GM06990 (cell line): ENCODE results near the gene CLEC20A.

ENCODE experiments used
- DNase-seq: peaks from one replicate; pipeline ENCODE4 v3.0.0-alpha.2; 2011; ENCODE audit not compliant: insufficient read length; ENCODE audit errors: extremely low read depth
- H3K27me3 ChIP-seq: replicated peaks from 2 replicates; pipeline ENCODE4 v1.6.0; 2011; ENCODE audit warnings: low read length; ENCODE audit not compliant: control insufficient read depth, insufficient read depth
- H3K36me3 ChIP-seq: 2 replicates; pipeline ENCODE4 v1.5.1; 2011; ENCODE audit warnings: low read length; ENCODE audit not compliant: control insufficient read depth, insufficient read depth
- H3K4me3 ChIP-seq: replicated peaks from 2 replicates; pipeline ENCODE4 v1.5.1; 2011; ENCODE audit warnings: low read depth, mild to moderate bottlenecking, control low read depth, low read length
- CTCF ChIP-seq: IDR thresholded peaks from 2 replicates; pipeline ENCODE4 v1.5.1; 2011; ENCODE audit warnings: low read length, control low read depth, mild to moderate bottlenecking, inconsistent platforms; ENCODE audit not compliant: insufficient read depth, poor library complexity, severe bottlenecking

Gene CLEC20A

DNA sequence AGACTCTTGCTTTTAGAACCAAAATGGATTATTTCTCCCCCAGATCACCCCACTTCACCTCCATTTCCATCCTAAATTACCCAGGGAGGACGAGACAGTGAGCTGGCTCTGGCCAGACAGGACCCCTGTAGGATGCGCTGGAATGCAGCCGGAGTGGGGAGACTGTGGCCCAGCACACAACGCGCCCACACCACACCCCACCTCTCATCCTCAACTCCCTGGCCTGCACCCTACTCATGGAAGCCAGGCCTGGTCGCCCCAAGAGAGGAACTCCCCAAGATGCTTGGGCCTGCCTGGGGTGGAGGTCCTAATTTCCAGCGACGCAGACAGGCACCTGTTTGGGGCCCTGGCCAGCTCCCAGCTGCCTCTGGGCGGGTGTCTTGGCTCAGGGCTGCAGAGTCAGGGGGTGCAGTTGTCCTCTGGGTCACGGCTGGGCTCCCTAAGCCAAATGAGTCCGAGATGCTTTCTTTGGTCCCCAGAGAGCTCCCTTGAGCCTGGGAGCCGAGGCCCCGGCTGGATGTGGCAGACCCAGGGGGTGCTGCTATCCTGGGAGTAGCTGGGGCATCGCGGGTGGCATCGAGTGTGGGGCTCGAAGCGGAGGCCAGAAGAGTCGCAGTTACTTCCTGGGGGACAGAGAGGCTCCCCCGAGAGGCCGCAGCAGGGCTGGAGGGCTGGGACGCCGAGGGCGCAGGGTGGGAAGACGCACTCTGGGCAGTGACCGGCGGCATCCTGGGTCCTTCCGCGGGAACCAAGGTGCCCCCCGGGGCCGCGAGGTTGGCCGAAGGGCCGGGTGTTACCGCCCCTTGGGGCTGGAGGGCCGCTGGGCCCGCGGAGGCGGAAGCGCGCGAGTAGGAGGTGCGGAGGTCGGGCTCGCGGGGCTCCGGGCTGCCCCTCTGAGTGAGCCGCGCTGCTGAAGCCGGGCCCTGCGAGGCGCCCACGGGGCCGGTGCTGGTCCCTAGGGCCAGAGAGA lies 10.4 kb downstream of the CLEC20A start:
- no peaks in the 10 kb centered on the region for H3K36me3 ChIP-seq
- no peak overlapping the region for H3K4me3 ChIP-seq
- no peak for DNase-seq
- no peak for TF ChIP-seq CTCF
- no peaks in the 10 kb centered on the region; the same call in 1 of the 2 replicates for H3K27me3 ChIP-seq

DNA sequence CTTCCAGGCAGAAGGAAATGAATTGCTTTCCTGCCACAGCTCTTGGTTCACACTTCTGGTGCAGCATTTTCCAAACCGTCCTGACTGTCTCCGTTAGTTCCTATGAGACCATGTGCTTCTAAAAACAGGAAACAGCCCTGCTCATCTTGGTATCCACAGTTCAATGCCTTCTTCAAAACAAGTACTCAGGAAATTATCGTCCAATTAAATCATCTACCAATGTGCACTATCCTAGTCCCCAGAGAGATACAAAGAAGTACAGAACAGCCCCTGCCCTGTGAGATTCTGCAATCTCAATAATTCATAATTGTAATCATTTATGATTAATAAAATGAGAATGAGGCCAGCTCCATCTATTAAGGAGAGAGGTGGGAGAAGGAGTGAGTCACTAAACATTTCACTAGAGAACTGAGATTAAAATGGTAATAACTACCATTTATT lies 11.2 kb downstream of the CLEC20A start:
- no peaks in the 10 kb centered on the region for H3K36me3 ChIP-seq
- no peak for TF ChIP-seq CTCF
- no peak overlapping the region for H3K4me3 ChIP-seq
- DNase-seq: no peak
- no peaks in the 10 kb centered on the region; the same call in 1 of the 2 replicates for H3K27me3 ChIP-seq

DNA sequence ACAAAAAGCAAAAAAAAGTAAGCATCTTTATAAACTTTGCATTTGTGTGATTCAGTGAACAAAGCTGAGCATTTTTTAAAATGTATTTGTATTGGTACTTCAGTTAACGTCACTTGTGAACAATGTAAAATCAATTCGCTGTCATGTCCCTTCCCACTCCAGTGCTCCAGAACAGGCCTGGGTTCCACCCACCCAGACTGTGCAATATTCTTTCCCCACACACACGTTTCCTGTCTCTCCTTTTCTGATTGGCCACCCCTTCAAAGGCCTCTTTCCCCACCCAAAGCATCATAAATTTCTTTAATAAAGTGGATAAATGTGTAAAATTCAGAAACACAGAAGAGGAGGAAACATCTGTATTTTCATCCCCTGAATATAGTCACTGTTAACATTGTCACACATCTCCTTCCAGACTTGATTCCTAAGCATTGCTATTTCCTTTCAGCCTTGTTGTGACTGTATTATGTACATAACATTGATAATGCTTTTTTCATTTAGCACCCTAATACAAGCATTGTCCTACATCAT lies 12.0 kb downstream of the CLEC20A start:
- Histone ChIP-seq H3K4me3 (no peak overlapping the region), H3K36me3 (no peaks in the 10 kb centered on the region), H3K27me3 (no peaks in the 10 kb centered on the region; the same call in 1 of the 2 replicates)
- no peak for DNase-seq
- no peak for TF ChIP-seq CTCF

DNA sequence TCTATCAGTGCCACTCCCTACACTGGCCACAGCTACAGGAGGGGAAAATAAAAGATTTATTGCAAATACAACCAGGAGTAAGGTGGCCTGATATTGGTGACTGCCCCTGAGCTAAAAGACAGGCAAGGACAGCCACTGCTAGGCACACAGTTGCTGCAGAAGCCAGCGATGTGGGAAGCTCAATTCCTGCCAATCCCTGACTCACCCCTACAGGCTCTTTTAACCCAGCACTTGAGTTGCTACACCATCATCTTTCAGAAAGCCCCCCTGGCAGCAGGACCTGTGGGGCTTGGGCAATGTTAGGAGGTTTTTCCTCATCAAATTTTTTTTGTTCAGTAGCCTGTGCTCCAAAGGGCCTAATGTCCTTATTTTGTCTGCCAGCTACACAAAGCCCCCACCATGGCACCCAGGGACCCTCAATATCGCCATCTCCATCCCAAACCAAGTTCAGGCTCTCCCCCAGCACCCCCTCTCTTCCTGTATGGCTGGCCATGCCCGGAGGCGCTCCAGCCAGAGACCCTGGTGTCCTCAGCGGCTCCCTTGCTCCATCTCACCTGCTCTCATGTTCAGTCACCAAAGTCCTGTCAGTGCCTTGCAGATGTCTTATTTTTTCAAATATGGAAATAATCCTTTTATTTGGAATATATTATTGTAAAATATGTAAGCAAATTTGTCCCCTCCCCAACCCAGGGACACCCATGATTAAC lies 13.4 kb downstream of the CLEC20A start:
- Histone ChIP-seq H3K27me3 (no peaks in the 10 kb centered on the region; the same call in 1 of the 2 replicates), H3K4me3 (no peak overlapping the region), H3K36me3 (no peaks in the 10 kb centered on the region)
- no peak for DNase-seq
- TF ChIP-seq CTCF: no peak

DNA sequence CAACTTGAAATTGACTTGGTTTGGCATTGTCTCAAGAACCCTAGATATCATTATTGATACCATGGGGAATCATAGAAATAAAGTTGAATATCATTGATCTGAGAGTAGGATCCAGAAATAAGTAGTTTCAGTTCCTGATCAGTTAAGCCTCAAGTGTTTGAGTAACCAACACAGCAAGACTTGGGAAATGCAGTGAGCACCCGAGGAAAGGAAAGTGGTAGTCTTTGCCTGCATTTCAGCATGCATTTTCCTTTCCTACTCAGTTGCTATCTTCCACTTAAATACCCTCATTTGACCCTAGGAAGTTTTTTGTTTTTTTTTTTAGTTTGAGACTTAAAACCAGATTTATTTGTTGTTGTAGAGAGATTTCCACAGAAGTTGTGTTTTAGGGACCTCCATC lies 18.9 kb downstream of the CLEC20A start:
- Histone ChIP-seq H3K36me3 (no peaks in the 10 kb centered on the region), H3K4me3 (no peak overlapping the region), H3K27me3 (no peaks in the 10 kb centered on the region)
- TF ChIP-seq CTCF: no peak
- no peak for DNase-seq
